Measurements from ENCODE around the gene SEPTIN12.

GRCh38 chr16:4744555-4745273 is 43.4 kb downstream of the SEPTIN12 start:
- TF ChIP-seq CTCF (IDR thresholded peaks at IDR 0.05; ENCODE audit: low read depth, low read length, missing input control) (no peak), GABPA (IDR thresholded peaks at IDR 0.05 in 1 of 2, conservative IDR thresholded peaks at IDR 0.05 in 1 of 2) (no peak), HNF4G (IDR thresholded peaks at IDR 0.05) (no peak), MAX (IDR thresholded peaks at IDR 0.05) (no peak), RXRA (IDR thresholded peaks at IDR 0.05) (no peak), JUND (IDR thresholded peaks at IDR 0.05) (no peak), ZBTB33 (IDR thresholded peaks at IDR 0.05) (no peak), YY1 (IDR thresholded peaks at IDR 0.05) (no peak), RAD21 (IDR thresholded peaks at IDR 0.05) (no peak)
